ENCODE measurements around the gene CBX5. TPM values are rescaled to one million over a fixed set of nuclear protein-coding genes. Genes with fewer than 3 reads are reported as not detected.

The CBX5 gene
- total and polyA plus RNA-seq, 5 donors, result 23.0 to 68.2 (median 56.8) TPM

DNA sequence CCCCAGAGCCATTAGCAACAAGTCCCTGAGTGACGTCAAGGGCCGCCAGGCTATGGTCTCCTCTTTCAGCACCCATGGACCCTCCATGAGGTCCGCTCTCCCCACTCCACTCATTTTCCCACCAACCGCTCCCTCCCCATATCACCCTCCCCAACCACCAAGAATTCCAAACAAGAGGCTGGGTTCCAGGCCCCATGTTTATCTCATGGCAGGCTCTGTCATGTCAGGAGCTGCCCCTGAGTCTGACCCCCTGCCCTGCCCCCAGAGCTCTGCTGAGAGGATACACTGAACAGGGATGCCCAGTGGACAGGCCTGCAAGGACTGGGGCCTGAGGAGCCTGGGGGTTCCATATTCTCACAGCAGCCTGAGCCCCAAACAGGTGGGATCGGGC, 69.5 kb downstream of the CBX5 start:
- no peaks in the 10 kb centered on the region for H3K27me3 ChIP-seq (ENCODE audit: control insufficient read depth, insufficient read depth)
- H3K4me1 ChIP-seq (ENCODE audit: control insufficient read depth, insufficient read depth, low read length), result no peaks in the 10 kb centered on the region
- ATAC-seq, result no peak
- H3K27ac ChIP-seq (ENCODE audit: low read length), result no peak overlapping the region
- intact Hi-C loops (cut with DNase I), result loop anchor here in 1 of 4 donors (10.0 kb wide), 1 partner anchor 154 kb away; the partner anchor contains the start of gene GPR84
- no peak overlapping the region for H3K4me3 ChIP-seq (ENCODE audit: low read length)
- H3K9me3 ChIP-seq (ENCODE audit: control insufficient read depth, low read length), result no peaks in the 10 kb centered on the region
- DNase-seq, result no peak
- 76% methylated on average over 5 of the region's 5 CpGs for WGBS

DNA sequence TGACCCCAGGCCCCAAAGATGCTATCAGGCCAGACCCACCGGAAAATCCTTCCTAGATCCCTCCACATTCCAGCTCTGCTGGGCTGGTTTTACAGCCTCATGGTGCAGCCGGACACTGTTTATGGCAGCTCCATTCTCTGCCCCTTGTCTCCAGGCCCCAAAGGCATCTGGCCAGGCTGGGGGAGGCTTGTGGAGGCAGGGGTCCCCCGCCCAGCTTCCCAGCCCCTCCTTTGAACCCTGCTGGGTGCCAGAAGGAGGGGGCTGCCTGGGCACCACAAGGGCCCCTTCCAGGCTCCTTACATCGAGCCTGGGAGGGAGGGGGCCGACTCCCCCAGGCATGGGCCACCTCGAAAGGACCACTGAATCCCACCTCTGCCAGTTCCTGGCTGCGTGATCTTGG, 71.3 kb downstream of the CBX5 start:
- no peaks in the 10 kb centered on the region for H3K4me1 ChIP-seq (ENCODE audit: control insufficient read depth, insufficient read depth, low read length)
- H3K27me3 ChIP-seq (ENCODE audit: control insufficient read depth, insufficient read depth), result no peaks in the 10 kb centered on the region
- no peak overlapping the region for H3K4me3 ChIP-seq (ENCODE audit: low read length)
- no peak for DNase-seq
- no peak overlapping the region for H3K27ac ChIP-seq (ENCODE audit: low read length)
- ATAC-seq, result no peak
- intact Hi-C loops (cut with DNase I), result no loop called here
- no peaks in the 10 kb centered on the region for H3K9me3 ChIP-seq (ENCODE audit: control insufficient read depth, low read length)
- 61% methylated on average over 7 of the region's 7 CpGs for WGBS

- Histone ChIP-seq H3K9me3 (ENCODE audit: control insufficient read depth, low read length) (no peaks in the 10 kb centered on the region), H3K4me1 (ENCODE audit: control insufficient read depth, insufficient read depth, low read length) (no peaks in the 10 kb centered on the region), H3K4me3 (ENCODE audit: low read length) (no peak overlapping the region), H3K27ac (ENCODE audit: low read length) (no peak overlapping the region), H3K27me3 (ENCODE audit: control insufficient read depth, insufficient read depth) (no peaks in the 10 kb centered on the region)
- ATAC-seq (peak; percentile 67 to 69), DNase-seq (peak; percentile 65 to 86 (median 86))
- WGBS, result 33% methylated on average over 16 of the region's 16 CpGs
- intact Hi-C loops (cut with DNase I), result no loop called here
These were observed 72.2 kb downstream of the CBX5 start for GRCh38 chr12:54207539-54208294.

GRCh38 chr12:54206791-54207190, 73.1 kb downstream of the CBX5 start:
- ATAC-seq (no peak), DNase-seq (no peak)
- 64% methylated on average over 1 of the region's 1 CpG for WGBS
- Histone ChIP-seq H3K4me3 (ENCODE audit: low read length) (no peak overlapping the region), H3K27me3 (ENCODE audit: control insufficient read depth, insufficient read depth) (no peaks in the 10 kb centered on the region), H3K4me1 (ENCODE audit: control insufficient read depth, insufficient read depth, low read length) (no peaks in the 10 kb centered on the region), H3K27ac (ENCODE audit: low read length) (no peak overlapping the region), H3K9me3 (ENCODE audit: control insufficient read depth, low read length) (no peaks in the 10 kb centered on the region)
- intact Hi-C loops (cut with DNase I), result no loop called here

DNA sequence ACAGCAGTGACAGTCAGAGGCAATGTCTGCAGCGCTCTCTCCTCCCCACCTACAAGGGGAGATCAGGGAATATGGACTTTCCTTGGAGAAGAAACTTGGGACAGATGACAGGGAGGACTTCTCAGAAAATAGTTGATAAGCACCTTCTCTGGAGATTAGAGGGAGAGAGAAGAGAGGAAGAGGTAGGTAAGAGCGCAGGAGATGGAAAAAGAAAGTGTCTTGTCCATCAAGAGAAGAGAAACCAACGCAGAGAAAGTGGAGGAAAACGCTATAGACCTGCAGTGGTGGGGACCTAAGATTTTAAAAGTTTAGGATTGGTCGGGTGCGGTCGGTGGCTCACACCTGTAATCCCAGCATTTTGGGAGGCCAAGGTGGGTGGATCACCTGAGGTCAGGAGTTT, 75.6 kb downstream of the CBX5 start:
- no peaks in the 10 kb centered on the region for H3K9me3 ChIP-seq (ENCODE audit: control insufficient read depth, low read length)
- intact Hi-C loops (cut with DNase I), result loop anchor here in 1 of 4 donors (5.0 kb wide), 1 partner anchor 197 kb away; the partner anchor contains the start of gene HOXC8
- DNase-seq, result no peak
- H3K4me1 ChIP-seq (ENCODE audit: control insufficient read depth, insufficient read depth, low read length), result no peaks in the 10 kb centered on the region
- H3K4me3 ChIP-seq (ENCODE audit: low read length), result no peak overlapping the region
- H3K27me3 ChIP-seq (ENCODE audit: control insufficient read depth, insufficient read depth), result no peaks in the 10 kb centered on the region
- no peak overlapping the region for H3K27ac ChIP-seq (ENCODE audit: low read length)
- WGBS, result 84% methylated on average over 7 of the region's 7 CpGs
- ATAC-seq, result no peak

DNA sequence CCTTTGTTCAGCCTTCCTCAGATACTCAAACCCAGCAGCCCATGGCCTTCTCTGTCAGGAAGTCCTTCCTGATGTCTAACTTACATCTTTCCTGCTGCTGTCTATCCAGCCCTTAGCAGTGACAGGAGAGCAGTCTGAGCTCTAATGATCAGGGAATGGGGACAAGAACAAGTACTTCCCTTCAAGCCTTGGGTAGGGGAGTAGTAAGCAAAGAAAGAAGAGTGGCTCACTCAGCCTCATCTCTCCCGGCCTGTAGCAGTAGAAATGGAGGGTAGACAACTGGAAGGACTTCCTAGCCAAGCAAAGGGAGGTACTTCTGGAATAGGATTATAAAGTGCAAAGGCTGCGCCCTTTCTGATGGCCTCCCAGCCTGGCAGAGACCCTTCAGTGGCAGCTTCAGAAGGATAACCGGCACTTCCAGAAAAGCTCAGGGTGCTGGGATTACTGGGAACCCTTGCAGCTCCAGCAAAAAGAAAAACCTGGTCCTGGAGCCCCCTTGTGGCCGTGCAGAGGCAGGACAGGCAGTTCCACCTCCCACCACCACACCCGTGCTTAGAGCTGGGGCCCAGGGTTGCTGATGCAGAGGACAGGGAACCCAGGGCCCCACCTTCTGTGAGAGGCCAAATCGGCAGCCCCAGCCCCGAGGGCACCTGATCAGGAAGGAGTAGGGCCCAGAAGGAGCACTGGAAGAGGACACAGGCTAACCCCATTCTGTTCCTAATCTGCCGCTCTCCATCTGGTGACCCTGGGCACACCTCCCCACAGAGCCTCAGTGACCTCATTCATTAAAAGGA, 78.7 kb downstream of the CBX5 start:
- Histone ChIP-seq H3K27me3 (ENCODE audit: control insufficient read depth, insufficient read depth) (no peaks in the 10 kb centered on the region), H3K27ac (ENCODE audit: low read length) (no peak overlapping the region), H3K4me1 (ENCODE audit: control insufficient read depth, insufficient read depth, low read length) (no peaks in the 10 kb centered on the region), H3K4me3 (ENCODE audit: low read length) (no peak overlapping the region), H3K9me3 (ENCODE audit: control insufficient read depth, low read length) (no peaks in the 10 kb centered on the region)
- 21% methylated on average over 8 of the region's 8 CpGs for WGBS
- intact Hi-C loops (cut with DNase I), result loop anchor here (2.0 to 5.0 kb wide), 3 partner anchors 192 to 194 kb away; partner anchors contain the start of gene HOXC8 (in 2 of the 4)
- DNase-seq, result peak; percentile 46 to 80 (median 76)
- peak; percentile 73 to 83 for ATAC-seq

DNA sequence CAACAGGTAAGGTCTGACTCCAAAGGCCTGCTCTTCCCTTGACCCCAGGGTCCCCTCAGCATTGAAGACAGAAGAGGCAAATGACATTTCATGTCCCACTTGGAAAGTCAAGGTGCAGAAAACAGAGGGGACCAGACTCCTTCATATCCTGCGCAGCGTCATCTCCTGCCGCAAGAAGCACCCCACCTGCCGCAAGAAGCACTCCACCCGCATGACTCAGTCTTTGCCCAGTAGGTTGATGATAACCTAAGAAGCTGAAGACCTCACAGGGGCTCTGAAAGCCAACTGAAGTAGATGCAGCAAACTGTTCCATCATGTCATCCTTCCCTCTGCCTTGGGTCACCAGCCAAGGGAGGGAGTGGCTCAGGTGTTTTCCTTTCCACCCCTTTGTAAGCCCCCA, 79.5 kb downstream of the CBX5 start:
- no peak overlapping the region for H3K27ac ChIP-seq (ENCODE audit: low read length)
- no peaks in the 10 kb centered on the region for H3K4me1 ChIP-seq (ENCODE audit: control insufficient read depth, insufficient read depth, low read length)
- WGBS, result 87% methylated on average over 5 of the region's 5 CpGs
- intact Hi-C loops (cut with DNase I), result loop anchor here (2.0 to 5.0 kb wide), 3 partner anchors 192 to 194 kb away; partner anchors contain the start of gene HOXC8 (in 2 of the 4)
- ATAC-seq (no peak), DNase-seq (no peak)
- H3K9me3 ChIP-seq (ENCODE audit: control insufficient read depth, low read length), result no peaks in the 10 kb centered on the region
- no peaks in the 10 kb centered on the region for H3K27me3 ChIP-seq (ENCODE audit: control insufficient read depth, insufficient read depth)
- no peak overlapping the region for H3K4me3 ChIP-seq (ENCODE audit: low read length)

DNA sequence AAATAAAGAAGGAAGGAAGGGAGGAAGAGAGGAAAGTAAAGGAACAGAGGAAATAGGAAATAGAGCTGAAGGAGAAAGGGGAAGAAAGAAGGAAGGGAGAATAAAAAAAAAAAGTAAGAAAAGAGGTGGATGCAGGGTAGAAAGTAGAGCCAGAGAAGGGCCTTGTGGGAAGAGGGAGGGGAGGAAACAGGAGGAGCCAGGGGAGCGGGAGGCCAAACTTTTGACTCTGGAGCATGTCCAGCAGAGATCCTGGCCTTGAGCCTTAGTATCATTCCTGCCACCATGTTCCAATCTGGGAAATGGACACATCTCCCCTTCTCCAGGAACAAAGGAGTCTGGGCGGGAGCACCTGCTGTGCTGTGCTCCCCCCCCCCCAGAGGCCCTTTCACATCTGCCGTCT, 80.0 kb downstream of the CBX5 start:
- WGBS, result 43% methylated on average over 3 of the region's 3 CpGs
- ATAC-seq, result no peak
- H3K27me3 ChIP-seq (ENCODE audit: control insufficient read depth, insufficient read depth), result no peaks in the 10 kb centered on the region
- H3K4me3 ChIP-seq (ENCODE audit: low read length), result no peak overlapping the region
- DNase-seq, result no peak
- no peak overlapping the region for H3K27ac ChIP-seq (ENCODE audit: low read length)
- intact Hi-C loops (cut with DNase I), result loop anchor here (2.0 to 10.0 kb wide), 4 partner anchors 165 to 193 kb away; partner anchors contain the start of genes HOXC8 (in 2 of the 4) and HOXC5 (in 1 of the 4)
- no peaks in the 10 kb centered on the region for H3K4me1 ChIP-seq (ENCODE audit: control insufficient read depth, insufficient read depth, low read length)
- no peaks in the 10 kb centered on the region for H3K9me3 ChIP-seq (ENCODE audit: control insufficient read depth, low read length)

GRCh38 chr12:54199034-54199433, 80.9 kb downstream of the CBX5 start:
- 83% methylated on average over 6 of the region's 6 CpGs for WGBS
- H3K27ac ChIP-seq (ENCODE audit: low read length), result no peak overlapping the region
- H3K4me1 ChIP-seq (ENCODE audit: control insufficient read depth, insufficient read depth, low read length), result no peaks in the 10 kb centered on the region
- no peak for ATAC-seq
- no peaks in the 10 kb centered on the region for H3K27me3 ChIP-seq (ENCODE audit: control insufficient read depth, insufficient read depth)
- intact Hi-C loops (cut with DNase I), result loop anchor here in 1 of 4 donors (10.0 kb wide), 1 partner anchor 164 kb away; the partner anchor contains the start of gene HOXC5
- no peak for DNase-seq
- H3K9me3 ChIP-seq (ENCODE audit: control insufficient read depth, low read length), result no peaks in the 10 kb centered on the region
- H3K4me3 ChIP-seq (ENCODE audit: low read length), result no peak overlapping the region

DNA sequence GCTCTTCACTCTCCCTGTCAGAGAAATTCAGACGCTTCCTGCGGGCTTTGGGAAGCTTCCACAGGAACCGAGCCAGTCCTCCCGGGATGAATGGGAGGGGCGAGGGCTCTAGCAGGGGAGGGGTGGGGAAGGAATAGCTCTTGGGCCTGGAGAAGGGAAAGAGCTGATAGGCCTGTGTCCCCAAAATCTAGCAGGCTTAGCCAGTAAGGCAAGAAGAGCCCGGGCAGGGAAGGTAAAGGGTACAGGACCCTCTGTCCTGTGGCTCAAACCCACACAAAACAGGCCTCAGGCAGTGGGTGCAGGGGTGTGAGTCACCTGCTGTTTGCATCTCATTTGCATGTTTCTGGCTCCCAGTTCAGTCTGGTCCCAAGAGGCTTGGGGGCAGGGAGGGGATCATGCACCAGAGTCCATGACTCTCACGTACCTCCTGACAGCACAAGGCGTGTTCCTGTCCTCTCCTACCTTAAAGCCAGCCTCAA, 82.5 kb downstream of the CBX5 start:
- no peaks in the 10 kb centered on the region for H3K27me3 ChIP-seq (ENCODE audit: control insufficient read depth, insufficient read depth)
- DNase-seq (no peak), ATAC-seq (no peak)
- H3K4me1 ChIP-seq (ENCODE audit: control insufficient read depth, insufficient read depth, low read length), result no peaks in the 10 kb centered on the region
- no peak overlapping the region for H3K4me3 ChIP-seq (ENCODE audit: low read length)
- H3K9me3 ChIP-seq (ENCODE audit: control insufficient read depth, low read length), result no peaks in the 10 kb centered on the region
- no peak overlapping the region for H3K27ac ChIP-seq (ENCODE audit: low read length)
- WGBS, result 31% methylated on average over 8 of the region's 8 CpGs
- intact Hi-C loops (cut with DNase I), result loop anchor here in 1 of 4 donors (10.0 kb wide), 1 partner anchor 163 kb away; the partner anchor contains the start of gene HOXC5

DNA sequence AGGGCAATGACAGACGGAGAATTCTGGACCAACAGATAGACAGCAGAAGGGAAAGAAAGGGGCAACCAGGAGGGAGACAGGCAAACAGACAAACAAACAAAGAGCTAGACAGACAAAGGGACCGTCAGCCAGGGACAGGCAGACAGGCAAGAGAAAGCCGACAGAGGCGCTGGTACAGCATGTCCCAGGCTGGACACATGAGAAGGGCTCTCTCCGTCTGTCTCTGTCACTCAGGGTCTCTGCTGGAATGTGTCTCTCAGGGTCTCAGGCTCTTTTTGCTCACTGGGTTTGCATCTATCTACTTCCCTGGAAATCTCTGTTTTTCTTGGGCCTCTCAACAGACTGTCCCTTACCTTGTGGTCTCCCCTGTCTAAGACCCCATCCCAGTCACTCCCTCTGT, 82.9 kb downstream of the CBX5 start:
- ATAC-seq (peak in 1 of 2 donors; percentile 48), DNase-seq (no peak)
- H3K4me1 ChIP-seq (ENCODE audit: control insufficient read depth, insufficient read depth, low read length), result no peaks in the 10 kb centered on the region
- intact Hi-C loops (cut with DNase I), result loop anchor here in 1 of 4 donors (10.0 kb wide), 1 partner anchor 162 kb away; the partner anchor contains the start of gene HOXC5
- 45% methylated on average over 5 of the region's 5 CpGs for WGBS
- no peaks in the 10 kb centered on the region for H3K27me3 ChIP-seq (ENCODE audit: control insufficient read depth, insufficient read depth)
- H3K9me3 ChIP-seq (ENCODE audit: control insufficient read depth, low read length), result no peaks in the 10 kb centered on the region
- no peak overlapping the region for H3K4me3 ChIP-seq (ENCODE audit: low read length)
- H3K27ac ChIP-seq (ENCODE audit: low read length), result no peak overlapping the region
